HepG2 (cell line): Measurements from ENCODE around the gene VEPH1. TPM values are rescaled to one million over a fixed set of nuclear protein-coding genes. Genes with fewer than 3 reads are reported as not detected.

Experiments
- ATAC-seq: fragments of 200-7000 bp; cut with Tn5 transposase; 3 replicates; pipeline ENCODE4 v1.9.1; 2020; ENCODE audit warnings: mild to moderate bottlenecking, moderate library complexity
- BruUV-seq: library from RNA; stranded (reverse); fragments of 400-500 nt; replicated peaks from 2 replicates; lab custom pipeline; 2021; lab: Mats Ljungman, UMichigan
- CTCF ChIA-PET: fragments of 300-600 bp; formaldehyde crosslinking; extraction: SDS; loops from one replicate; lab custom pipeline; 2021; ENCODE audit warnings: low total read pairs, inconsistent platforms, low intra/inter-chr PET ratio; lab: Yijun Ruan, JAX
- POLR2A ChIA-PET: fragments of 350-600 bp; sonication (Branson Sonifier 250); formaldehyde crosslinking; loops from one replicate; lab custom pipeline; 2020; ENCODE audit warnings: antibody characterized with exemption, inconsistent platforms; lab: Yijun Ruan, JAX
- DNase-seq: peaks from one replicate; pipeline ENCODE4 v3.0.0-alpha.2; 2015; ENCODE audit warnings: low spot score
- FAIRE-seq: peaks from 3 replicates; lab custom pipeline; 2011; peaks lifted over from hg19 to GRCh38; lab: Jason Lieb, UNC
- H2AFZ ChIP-seq: one replicate; pipeline ENCODE4 v1.6.1; 2011; ENCODE audit warnings: low read length, inconsistent platforms
- H3K27ac ChIP-seq: fragments of 300-600 bp; 3 replicates; pipeline ENCODE4 v1.8.0; 2011; ENCODE audit warnings: mixed run types, mild to moderate bottlenecking, mixed read lengths, low read length, inconsistent platforms; ENCODE audit not compliant: insufficient read depth; ENCODE audit errors: extremely low read length
- H3K27me3 ChIP-seq, 2 experiments: fragments of 200-600 bp in 1 of 2; 2 replicates in 1 of 2; 3 replicates in 1 of 2; pipeline versions ENCODE4 v1.6.0 to v1.8.0; 2011; ENCODE audit warnings: low read length in 2 of 2, mild to moderate bottlenecking in 2 of 2, moderate library complexity in 2 of 2, inconsistent platforms in 1 of 2; ENCODE audit not compliant: insufficient read depth in 2 of 2, control insufficient read depth in 1 of 2
- H3K36me3 ChIP-seq, 2 experiments: fragments of 200-600 bp in 1 of 2; replicated peaks in 1 of 2; 2 replicates in 1 of 2; 3 replicates in 1 of 2; pipeline versions ENCODE4 v1.5.1 to v1.8.0; 2011; ENCODE audit warnings: low read length in 2 of 2, inconsistent platforms in 1 of 2; ENCODE audit not compliant: insufficient read depth in 2 of 2, control insufficient read depth in 1 of 2
- H3K4me1 ChIP-seq: 2 replicates; pipeline ENCODE4 v1.5.1; 2012; ENCODE audit warnings: low read length, inconsistent platforms; ENCODE audit not compliant: insufficient read depth
- H3K4me2 ChIP-seq: 2 replicates; pipeline ENCODE4 v1.6.0; 2011; ENCODE audit warnings: low read depth, low read length, inconsistent platforms
- H3K4me3 ChIP-seq, 3 experiments: fragments of 200-600 bp in 1 of 3; sonication (generic), shearing (Covaris generic) in 1 of 3; replicated peaks in 1 of 3; 2 replicates each; pipeline ENCODE4 v1.5.1; 2011 to 2016; ENCODE audit warnings: low read length in 3 of 3, inconsistent platforms in 2 of 3, low read depth in 2 of 3, mild to moderate bottlenecking in 2 of 3, control low read depth in 1 of 3, mixed read lengths in 1 of 3; ENCODE audit not compliant: insufficient read depth in 1 of 3
- H3K79me2 ChIP-seq: one replicate; pipeline ENCODE4 v1.6.1; 2011; ENCODE audit warnings: low read length, inconsistent platforms; ENCODE audit not compliant: insufficient read depth
- H3K9ac ChIP-seq: 2 replicates; pipeline ENCODE4 v1.6.0; 2011; ENCODE audit warnings: mild to moderate bottlenecking, low read depth, low read length, inconsistent platforms; ENCODE audit not compliant: insufficient read depth
- H3K9me3 ChIP-seq: 2 replicates; pipeline ENCODE4 v1.5.1; 2012; ENCODE audit warnings: mild to moderate bottlenecking, low read length
- H4K20me1 ChIP-seq: 2 replicates; pipeline ENCODE4 v1.6.0; 2011; ENCODE audit warnings: inconsistent platforms, mild to moderate bottlenecking, low read length, moderate library complexity; ENCODE audit not compliant: insufficient read depth
- ASH2L ChIP-seq: fragments of 300-600, 200-600 bp; sonication (generic); IDR thresholded peaks from 2 replicates; pipeline ENCODE4 v1.7.0; 2017; ENCODE audit warnings: low read depth, mild to moderate bottlenecking, moderate library complexity, mixed read lengths, low read length; ENCODE audit not compliant: insufficient read length
- MAFF ChIP-seq: IDR thresholded peaks from 2 replicates; pipeline ENCODE4 v1.6.1; 2011; ENCODE audit warnings: low read depth, low read length, improper control_type of control experiment
- MXD3 ChIP-seq: IDR thresholded peaks from 2 replicates; pipeline ENCODE4 v1.6.1; 2016; ENCODE audit warnings: mild to moderate bottlenecking, missing biosample characterization, missing genetic modification reagents
- REXO4 ChIP-seq: sonication (generic); formaldehyde crosslinking; IDR thresholded peaks from 2 replicates; pipeline ENCODE4 v1.8.0; 2022; ENCODE audit warnings: missing genetic modification reagents, mild to moderate bottlenecking, borderline replicate concordance
- RNF2 ChIP-seq: fragments of 450-650 bp; conservative IDR thresholded peaks from 2 replicates; pipeline ENCODE4 v1.6.1; 2016; ENCODE audit warnings: low read depth
- RXRB ChIP-seq: IDR thresholded peaks from 2 replicates; pipeline ENCODE4 v1.6.1; 2016; ENCODE audit warnings: borderline replicate concordance, missing genetic modification reagents, missing compliant biosample characterization
- SIN3B ChIP-seq: fragments of 150-350 bp; IDR thresholded peaks from 2 replicates; pipeline ENCODE4 v1.6.1; 2014; ENCODE audit warnings: low read length
- TBX3 ChIP-seq: fragments of 450-650 bp; IDR thresholded peaks from 2 replicates; pipeline ENCODE4 v1.6.1; 2017; ENCODE audit warnings: antibody characterized with exemption, mild to moderate bottlenecking, inconsistent platforms, borderline replicate concordance
- ZNF101 ChIP-seq: sonication (generic); formaldehyde crosslinking; IDR thresholded peaks from 2 replicates; pipeline ENCODE4 v1.4.0; 2020; ENCODE audit warnings: mild to moderate bottlenecking, low read depth, missing genetic modification reagents, borderline replicate concordance
- ZNF3 ChIP-seq: IDR thresholded peaks from 2 replicates; pipeline ENCODE4 v1.7.0; 2017; ENCODE audit warnings: inconsistent platforms
- ZNF563 ChIP-seq: sonication (generic); formaldehyde crosslinking; IDR thresholded peaks from 2 replicates; pipeline ENCODE4 v1.8.0; 2022; ENCODE audit warnings: mild to moderate bottlenecking, moderate library complexity, missing genetic modification reagents
- ZNF883 ChIP-seq: sonication (generic); formaldehyde crosslinking; IDR thresholded peaks from 2 replicates; pipeline ENCODE4 v1.5.1; 2020; ENCODE audit warnings: mild to moderate bottlenecking, missing genetic modification reagents; ENCODE audit errors: not compliant biosample characterization
- WGBS: methylation state at CpG from one replicate; pipeline ENCODE4 v1.1.6; 2017; ENCODE audit warnings: low lambda C conversion rate; 5-methylcytosine and 5-hydroxymethylcytosine counted together
- in situ Hi-C: cut with HindIII; loops from 2 replicates; pipeline ENCODE4 v1.10.0; 2017; ENCODE audit warnings: low pct_unique_long_range_greater_than_20kb; ENCODE audit not compliant: extremely low pct_ligation_motif_present
- intact Hi-C: fragments of 100-400 bp; cut with micrococcal nuclease; formaldehyde crosslinking; loops from one replicate; pipeline ENCODE4 v1.10.0; 2022; ENCODE audit not compliant: unreplicated experiment
- polyA plus RNA-seq, 8 experiments: library from polyadenylated mRNA; depleted of rRNA in 3 of 8; stranded (reverse) in 7 of 8; unstranded in 1 of 8; fragments of >200 nt; fragmentation: Illumina TruSeq in 4 of 8; extraction: Trizol in 4 of 8; gene quantifications; 2 replicates each; pipeline versions ENCODE4 v1.2.1 to v1.2.3, GENCODE V29; 2011 to 2016; ENCODE audit warnings: low read depth in 4 of 8, missing spikeins in 1 of 8, mixed read lengths in 1 of 8; ENCODE audit not compliant: insufficient read depth in 1 of 8
- total RNA-seq, 5 experiments: library from RNA; depleted of rRNA; stranded (reverse); fragments of >200 nt; fragmentation: Illumina TruSeq; extraction: Trizol; gene quantifications; 2 replicates each; pipeline ENCODE4 v1.2.3, GENCODE V29; 2016; ENCODE audit warnings: low read depth in 1 of 5
- TF ChIP-seq, protein P1 (sequence below): sonication (generic); formaldehyde crosslinking; IDR thresholded peaks from 2 replicates; pipeline ENCODE4 v1.4.0; 2020; ENCODE audit warnings: missing genetic modification reagents

VEPH1 gene
- total and polyA plus RNA-seq, 2 of the 13 experiments (the other 11 are each of a cell fraction or from before 2014, with no cell fraction given), result not detected

DNA sequence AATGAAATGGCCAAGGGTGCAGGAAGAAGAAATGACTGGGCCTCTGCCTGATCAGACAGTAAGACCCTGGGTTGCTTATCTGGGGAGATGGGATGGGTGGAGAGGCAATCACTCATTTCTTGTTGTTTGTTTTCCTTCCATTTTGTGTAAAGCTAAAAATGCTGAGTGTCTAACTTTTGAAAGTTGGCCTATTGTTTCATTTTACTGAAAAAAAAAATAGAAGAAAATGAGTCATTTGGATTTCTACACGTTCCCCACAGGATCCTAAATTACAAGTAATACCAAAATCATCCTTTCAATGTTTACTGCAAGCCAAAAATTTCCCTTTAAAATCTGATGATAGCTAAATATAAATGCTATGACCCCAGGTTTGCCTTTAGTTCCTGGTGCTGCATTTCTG is 36.0 kb downstream of the VEPH1 start:
- POLR2A ChIA-PET, result no interaction called here
- Histone ChIP-seq H3K36me3 (no peaks in the 10 kb centered on the region), H3K9me3 (no peaks in the 10 kb centered on the region), H3K27ac (no peak overlapping the region), H4K20me1 (no peaks in the 10 kb centered on the region), H2AFZ (no peak overlapping the region), H3K4me2 (no peak overlapping the region), H3K79me2 (no peaks in the 10 kb centered on the region), H3K9ac (no peak overlapping the region), H3K4me3 (no peak overlapping the region), H3K27me3 (no peaks in the 10 kb centered on the region; a peak in 1 of 5 replicates), H3K4me1 (no peaks in the 10 kb centered on the region)
- CTCF ChIA-PET, result no interaction called here
- no peak for TF ChIP-seq MAFF
- no peak for TF ChIP-seq SIN3B
- no peak for TF ChIP-seq ZNF101 (CRISPR knock-in tag)
- TF ChIP-seq RXRB (CRISPR knock-in tag), result no peak
- TF ChIP-seq ZNF883 (CRISPR knock-in tag), result no peak
- no peak for TF ChIP-seq ZNF563 (CRISPR knock-in tag)
- TF ChIP-seq MXD3 (CRISPR knock-in tag), result no peak
- no peak for TF ChIP-seq ZNF3 (CRISPR knock-in tag)
- TF ChIP-seq RNF2, result no peak
- no peak for TF ChIP-seq TBX3
- TF ChIP-seq, protein P1, sequence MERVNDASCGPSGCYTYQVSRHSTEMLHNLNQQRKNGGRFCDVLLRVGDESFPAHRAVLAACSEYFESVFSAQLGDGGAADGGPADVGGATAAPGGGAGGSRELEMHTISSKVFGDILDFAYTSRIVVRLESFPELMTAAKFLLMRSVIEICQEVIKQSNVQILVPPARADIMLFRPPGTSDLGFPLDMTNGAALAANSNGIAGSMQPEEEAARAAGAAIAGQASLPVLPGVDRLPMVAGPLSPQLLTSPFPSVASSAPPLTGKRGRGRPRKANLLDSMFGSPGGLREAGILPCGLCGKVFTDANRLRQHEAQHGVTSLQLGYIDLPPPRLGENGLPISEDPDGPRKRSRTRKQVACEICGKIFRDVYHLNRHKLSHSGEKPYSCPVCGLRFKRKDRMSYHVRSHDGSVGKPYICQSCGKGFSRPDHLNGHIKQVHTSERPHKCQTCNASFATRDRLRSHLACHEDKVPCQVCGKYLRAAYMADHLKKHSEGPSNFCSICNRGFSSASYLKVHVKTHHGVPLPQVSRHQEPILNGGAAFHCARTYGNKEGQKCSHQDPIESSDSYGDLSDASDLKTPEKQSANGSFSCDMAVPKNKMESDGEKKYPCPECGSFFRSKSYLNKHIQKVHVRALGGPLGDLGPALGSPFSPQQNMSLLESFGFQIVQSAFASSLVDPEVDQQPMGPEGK, result no peak
- no peak for TF ChIP-seq ASH2L
- no peak for TF ChIP-seq REXO4
- FAIRE-seq (no peak), DNase-seq (no peak), ATAC-seq (no peak)
- BruUV-seq, result no TSS peak
- 11% methylated on average over 1 of the region's 1 CpG for WGBS
- in situ Hi-C loops, result no loop called here
- intact Hi-C loops, result no loop called here
